KOPT-K1 (cell line): Measurements from ENCODE around the gene OLR1.

Source experiments
- H3K27ac ChIP-seq: fragments of 200-600 bp; sonication (generic); 2 replicates; pipeline ENCODE4 v1.5.1; 2016; ENCODE audit warnings: antibody characterized with exemption, mild to moderate bottlenecking, low read depth, low read length; ENCODE audit not compliant: poor library complexity, severe bottlenecking
- H3K36me3 ChIP-seq: fragments of 200-600 bp; sonication (generic); 2 replicates; pipeline ENCODE4 v1.5.1; 2017; ENCODE audit warnings: antibody characterized with exemption, mild to moderate bottlenecking, low read length, moderate library complexity; ENCODE audit not compliant: insufficient read depth
- H3K9me3 ChIP-seq: fragments of 200-600 bp; sonication (generic); 2 replicates; pipeline ENCODE4 v1.5.1; 2017; ENCODE audit warnings: antibody characterized with exemption, low read length, mild to moderate bottlenecking; ENCODE audit not compliant: insufficient read depth, poor library complexity, severe bottlenecking

OLR1 gene

GRCh38 chr12:10147714-10148403 is 24.1 kb downstream of the OLR1 start:
- H3K27ac ChIP-seq, result no peak overlapping the region
- no peaks in the 10 kb centered on the region for H3K36me3 ChIP-seq
- no peaks in the 10 kb centered on the region for H3K9me3 ChIP-seq

- H3K36me3 ChIP-seq, result no peaks in the 10 kb centered on the region
- no peaks in the 10 kb centered on the region for H3K9me3 ChIP-seq
- H3K27ac ChIP-seq, result no peak overlapping the region
These were observed 28.8 kb downstream of the OLR1 start for GRCh38 chr12:10142976-10143589.

DNA sequence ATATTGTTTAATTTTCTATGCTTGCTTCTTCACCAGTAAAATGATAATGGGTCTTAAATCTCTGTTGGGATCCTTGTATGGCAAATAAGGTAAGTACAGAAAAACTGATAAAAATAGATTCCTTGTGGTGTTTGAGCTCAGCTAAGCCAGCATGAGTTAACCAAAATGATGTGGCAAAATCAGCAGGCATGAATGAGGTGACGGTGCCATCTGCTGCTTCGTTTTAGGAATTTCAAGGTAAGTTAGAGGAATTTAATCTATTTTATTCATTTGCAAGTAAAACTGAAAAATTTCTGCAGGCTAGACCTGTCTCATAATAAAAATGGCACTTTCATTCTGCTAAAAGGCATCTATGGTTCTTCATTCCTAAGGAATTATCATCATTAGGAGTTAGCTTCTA is 31.9 kb downstream of the OLR1 start:
- Histone ChIP-seq H3K27ac (no peak overlapping the region), H3K9me3 (no peaks in the 10 kb centered on the region), H3K36me3 (no peaks in the 10 kb centered on the region)

- no peak overlapping the region for H3K27ac ChIP-seq
- no peaks in the 10 kb centered on the region for H3K36me3 ChIP-seq
- H3K9me3 ChIP-seq, result no peaks in the 10 kb centered on the region
These were observed 35.2 kb downstream of the OLR1 start for GRCh38 chr12:10136637-10137205.

- H3K27ac ChIP-seq, result no peak overlapping the region
- H3K36me3 ChIP-seq, result no peaks in the 10 kb centered on the region
- H3K9me3 ChIP-seq, result no peaks in the 10 kb centered on the region
These were observed 36.8 kb downstream of the OLR1 start for GRCh38 chr12:10135126-10135525.

GRCh38 chr12:10132850-10133370 is 39.0 kb downstream of the OLR1 start:
- H3K9me3 ChIP-seq, result no peaks in the 10 kb centered on the region
- no peak overlapping the region for H3K27ac ChIP-seq
- H3K36me3 ChIP-seq, result no peaks in the 10 kb centered on the region

DNA sequence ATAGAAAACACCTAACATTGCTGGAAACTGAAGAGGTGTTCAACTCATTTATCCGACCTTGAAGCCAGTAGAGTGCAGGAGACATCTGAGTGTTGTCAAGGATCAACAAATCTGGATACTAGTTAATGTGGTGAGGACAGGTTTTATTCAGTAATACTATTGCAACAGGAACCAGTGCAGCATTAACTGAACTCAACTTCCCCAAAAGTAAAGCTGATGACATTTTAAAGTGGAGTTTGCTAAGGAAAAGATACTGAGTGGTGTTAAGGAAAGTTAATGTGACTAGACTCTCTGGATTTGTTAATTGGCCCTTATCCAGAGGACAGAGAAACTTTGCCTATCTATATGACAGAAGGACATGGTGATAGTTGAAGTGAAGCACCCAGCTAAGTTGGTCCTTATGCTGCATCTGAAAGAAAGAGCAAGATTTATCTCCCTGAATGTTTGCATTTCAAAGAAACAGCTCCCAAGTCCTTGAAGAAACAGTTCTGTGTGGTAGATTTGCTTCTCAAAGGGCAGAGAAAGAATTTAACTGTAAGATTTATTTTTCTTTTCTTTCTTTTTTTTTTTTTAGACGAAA is 40.7 kb downstream of the OLR1 start:
- Histone ChIP-seq H3K9me3 (no peaks in the 10 kb centered on the region), H3K27ac (no peak overlapping the region), H3K36me3 (no peaks in the 10 kb centered on the region)

- Histone ChIP-seq H3K27ac (no peak within 1 kb of the TSS), H3K9me3 (no peaks in the 10 kb centered on the region), H3K36me3 (no peaks in the 10 kb centered on the region)
These were observed 41.9 kb downstream of the OLR1 start, which contains the start of gene CLEC7A for GRCh38 chr12:10130042-10130441. CLEC7A (minus strand) TSS chr12:10130199; CDS start chr12:10130082, 117 bp downstream.

DNA sequence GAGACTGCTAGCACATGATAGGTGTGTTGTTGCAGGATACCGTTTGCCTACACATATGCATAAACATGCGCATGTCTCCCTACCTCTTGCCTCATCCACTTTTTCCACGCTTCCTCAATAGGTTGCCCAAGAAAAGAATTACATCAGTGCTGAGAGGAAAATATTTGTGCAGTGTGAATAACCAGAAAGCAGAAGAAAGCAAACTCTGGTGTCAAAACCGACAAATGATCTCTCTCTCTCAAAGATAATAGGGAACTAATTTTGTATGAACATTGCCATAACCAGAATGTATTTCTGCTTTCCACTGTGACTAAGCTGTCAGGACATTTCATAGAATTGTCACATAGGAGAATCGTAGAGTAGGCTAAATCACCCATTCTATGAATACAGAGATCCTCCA is 43.2 kb downstream of the OLR1 start:
- H3K9me3 ChIP-seq, result no peaks in the 10 kb centered on the region
- H3K27ac ChIP-seq, result no peak overlapping the region
- H3K36me3 ChIP-seq, result no peaks in the 10 kb centered on the region

DNA sequence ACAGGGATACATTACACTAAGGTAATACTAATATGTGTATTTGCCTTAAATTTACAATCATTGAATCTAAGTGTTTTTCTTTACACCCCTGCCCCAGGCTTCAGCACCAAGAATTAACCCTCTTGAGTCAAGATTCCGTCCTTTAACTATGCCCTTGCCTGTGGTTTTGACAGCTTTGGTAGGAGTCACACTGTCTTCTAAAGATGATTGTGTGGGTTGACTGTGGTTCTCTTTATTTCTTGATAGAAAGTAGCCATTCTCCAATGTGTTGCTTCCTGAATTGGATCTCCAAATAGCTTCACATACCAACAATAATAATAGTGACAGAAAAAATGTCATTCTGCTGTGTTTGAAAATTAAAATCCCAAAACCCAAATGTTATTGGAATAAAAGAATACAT is 45.5 kb downstream of the OLR1 start:
- Histone ChIP-seq H3K9me3 (no peaks in the 10 kb centered on the region), H3K36me3 (no peaks in the 10 kb centered on the region), H3K27ac (no peak overlapping the region)

DNA sequence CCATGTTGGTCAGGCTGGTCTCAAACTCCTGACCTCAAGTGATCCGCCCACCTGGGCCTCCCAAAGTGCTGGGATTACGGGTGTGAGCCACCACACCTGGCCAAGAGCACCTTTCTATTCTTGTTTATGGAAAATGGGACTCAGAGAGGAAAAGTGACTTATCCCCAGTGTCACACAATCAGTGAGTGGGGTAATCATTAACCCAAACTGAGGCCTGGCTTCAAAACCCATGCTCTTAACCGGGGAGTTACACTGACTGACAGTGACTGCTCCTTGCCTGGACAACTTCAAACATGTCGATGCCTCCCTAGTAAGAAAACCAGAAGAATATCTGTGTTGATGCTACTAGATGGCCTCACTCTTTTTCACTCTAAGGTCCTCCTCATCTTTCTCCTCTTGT is 49.2 kb downstream of the OLR1 start:
- Histone ChIP-seq H3K36me3 (no peaks in the 10 kb centered on the region), H3K9me3 (no peaks in the 10 kb centered on the region), H3K27ac (no peak overlapping the region)

- no peaks in the 10 kb centered on the region for H3K9me3 ChIP-seq
- H3K27ac ChIP-seq, result no peak overlapping the region
- no peaks in the 10 kb centered on the region for H3K36me3 ChIP-seq
These were observed 50.7 kb downstream of the OLR1 start for GRCh38 chr12:10121278-10121677.

DNA sequence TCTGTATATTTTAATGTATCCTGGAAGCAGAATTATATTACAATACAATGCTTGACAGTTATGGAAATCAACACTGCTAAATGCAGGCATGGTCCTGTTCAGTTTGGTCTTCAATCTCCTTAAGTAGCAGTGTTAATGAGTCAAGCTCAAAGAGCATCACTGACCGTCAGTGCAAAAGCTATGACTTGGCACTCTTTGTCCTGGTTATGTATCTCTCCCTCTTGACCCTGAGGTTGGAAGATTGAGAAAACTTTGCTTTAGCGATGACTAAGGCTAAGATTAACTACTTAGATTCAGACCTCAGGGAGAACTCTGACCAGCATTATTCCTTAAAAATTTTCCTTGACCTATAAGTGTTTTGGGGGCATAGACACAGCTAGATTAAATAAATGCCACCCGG is 52.9 kb downstream of the OLR1 start:
- H3K9me3 ChIP-seq, result no peaks in the 10 kb centered on the region
- no peak overlapping the region for H3K27ac ChIP-seq
- no peaks in the 10 kb centered on the region for H3K36me3 ChIP-seq

DNA sequence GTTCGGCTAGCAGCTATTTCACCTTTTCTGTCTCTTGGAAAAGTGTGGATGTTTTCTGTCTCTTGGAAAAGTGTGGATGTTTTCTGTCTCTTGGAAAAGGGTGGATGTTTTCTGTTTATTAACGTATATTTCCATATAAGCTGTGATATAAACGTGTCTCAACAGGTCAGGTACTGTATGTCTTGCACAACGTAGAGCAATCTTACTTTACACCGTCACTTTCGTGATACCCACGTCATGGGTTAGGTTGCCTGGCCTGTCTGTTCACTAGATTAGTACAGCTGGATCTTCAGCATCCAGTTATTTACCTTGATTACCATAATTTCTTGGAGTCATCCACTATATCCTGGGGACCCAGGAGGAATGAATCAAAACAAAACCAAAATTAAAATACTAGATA is 56.0 kb downstream of the OLR1 start:
- Histone ChIP-seq H3K36me3 (no peaks in the 10 kb centered on the region), H3K9me3 (peaks cover 8% of the 10 kb centered on the region), H3K27ac (no peak overlapping the region)

DNA sequence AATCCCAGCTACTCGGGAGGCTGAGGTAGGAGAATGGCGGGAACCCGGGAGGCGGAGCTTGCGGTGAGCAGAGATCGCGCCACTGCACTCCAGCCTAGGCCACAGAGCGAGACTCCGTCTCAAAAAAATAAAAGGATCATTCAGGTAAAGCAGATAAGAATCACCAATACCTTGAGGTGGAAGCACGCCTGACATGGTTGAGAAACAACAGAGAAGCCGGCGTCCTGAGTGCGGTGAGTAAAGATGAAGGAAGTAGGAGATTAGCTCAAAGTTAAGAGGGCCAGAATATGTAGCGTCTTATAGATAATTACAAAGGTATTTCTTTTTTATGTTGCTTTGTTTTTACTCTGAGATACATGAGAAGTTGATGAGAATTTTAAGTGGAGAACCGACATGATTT is 56.6 kb downstream of the OLR1 start:
- H3K27ac ChIP-seq, result no peak overlapping the region
- H3K36me3 ChIP-seq, result no peaks in the 10 kb centered on the region
- peaks cover 8% of the 10 kb centered on the region for H3K9me3 ChIP-seq
